DMS53 treated with DMSO at 0.1 percent for 48 hours (cell line): Measurements from ENCODE around the gene CRNKL1.

Experiments
- DNase-seq: peaks from one replicate; lab custom pipeline; 2025; ENCODE audit not compliant: unreplicated experiment; lab: John Stamatoyannopoulos, UW

CRNKL1 gene

GRCh38 chr20:19986419-19986818, 65.8 kb downstream of the CRNKL1 start:
- no peak for DNase-seq
